ENCODE measurements around the gene MYO1E.

MYO1E gene

GRCh38 chr15:59256482-59256881, 116.2 kb downstream of the MYO1E start:
- DNase-seq, result no peak

DNA sequence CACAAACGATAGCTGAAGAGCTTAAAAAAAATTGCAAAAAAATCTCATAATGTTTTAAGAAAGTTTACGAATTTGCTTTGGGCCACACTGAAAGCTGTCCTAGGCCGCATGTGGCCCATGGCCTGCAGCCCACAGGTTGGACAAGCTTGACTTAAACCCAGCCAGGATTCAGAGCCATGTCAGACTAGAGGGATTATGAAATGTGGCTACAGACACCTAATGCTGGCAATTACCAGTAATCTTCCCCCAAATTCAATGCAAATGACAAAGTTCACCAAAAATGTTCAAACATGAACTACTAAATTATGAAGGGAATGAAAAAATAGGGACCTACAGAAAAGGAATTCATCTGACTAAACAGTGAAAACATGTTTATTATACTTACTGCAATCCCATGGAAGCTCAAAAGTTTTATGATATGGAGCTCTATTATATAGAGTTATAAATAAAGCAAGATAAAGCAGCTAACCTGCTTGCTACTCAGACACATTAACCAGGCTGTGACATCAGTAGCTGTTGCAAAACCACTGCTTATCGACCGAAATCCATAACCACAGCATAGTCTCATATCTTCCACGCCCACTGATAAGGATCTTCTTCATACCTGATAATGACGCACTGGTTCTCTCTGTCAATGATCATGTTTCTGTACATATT, 116.9 kb downstream of the MYO1E start:
- DNase-seq, result no peak

DNA sequence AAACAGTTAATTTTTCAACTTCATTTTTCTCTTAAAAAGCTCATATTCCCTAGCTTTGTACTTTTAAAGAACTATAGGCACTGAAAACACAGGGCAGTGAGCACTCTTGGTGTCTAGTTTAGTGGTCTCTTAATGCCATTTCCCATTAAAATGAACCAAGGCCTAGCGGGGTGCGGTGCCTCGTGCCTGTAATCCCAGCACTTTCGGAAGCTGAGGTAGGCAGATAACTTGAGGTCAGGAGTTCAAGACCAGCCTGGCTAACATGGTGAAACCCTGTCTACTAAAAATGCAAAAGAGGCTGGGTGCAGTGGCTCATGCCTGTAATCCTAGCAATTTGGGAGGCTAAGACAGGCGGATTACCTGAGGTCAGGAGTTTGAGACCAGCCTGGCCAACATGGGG, 120.5 kb downstream of the MYO1E start:
- no peak for DNase-seq

- no peak for DNase-seq
Observed at GRCh38 chr15:59251001-59251845, 121.4 kb downstream of the MYO1E start.

- no peak for DNase-seq
Observed at GRCh38 chr15:59250249-59250648, 122.4 kb downstream of the MYO1E start.

DNA sequence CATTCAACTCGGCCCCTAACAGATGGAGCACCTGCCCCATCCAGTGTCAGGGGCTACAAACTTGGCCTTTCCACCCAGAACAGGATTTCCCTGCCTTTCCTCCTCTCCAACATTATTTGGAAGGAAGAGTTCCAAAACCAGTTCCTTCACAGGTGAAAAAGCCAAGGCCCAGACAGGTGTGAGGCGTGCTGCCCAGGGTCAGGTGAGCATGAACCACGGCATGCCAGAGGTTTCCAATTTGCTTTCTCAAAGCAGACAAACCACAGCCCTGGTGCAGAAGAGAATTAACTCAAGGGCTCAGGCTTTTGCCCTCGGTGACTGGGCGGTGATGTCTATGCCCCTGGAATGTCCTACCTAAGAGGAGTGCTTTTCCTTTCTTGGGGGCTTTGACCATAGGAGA, 122.9 kb downstream of the MYO1E start:
- no peak for DNase-seq

DNA sequence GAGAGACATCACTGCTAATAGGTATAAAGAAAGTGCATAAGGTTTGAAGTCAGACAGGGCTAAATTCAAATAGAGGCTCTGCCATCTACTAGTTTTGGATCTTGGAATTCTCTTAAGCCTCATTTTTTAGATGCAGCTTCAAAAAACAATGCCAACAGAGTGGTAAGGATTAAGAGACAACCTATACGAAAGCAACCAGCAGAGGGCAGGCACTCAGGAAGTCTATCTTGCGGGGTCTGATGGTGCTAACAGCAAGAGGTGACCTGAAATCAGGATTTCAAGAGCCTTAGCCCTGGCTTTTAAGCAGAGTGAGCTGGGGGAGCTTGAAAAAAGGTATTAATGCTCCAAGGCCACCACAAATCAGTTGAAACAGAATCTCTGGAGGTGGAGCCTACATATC, 125.3 kb downstream of the MYO1E start:
- no peak for DNase-seq

DNA sequence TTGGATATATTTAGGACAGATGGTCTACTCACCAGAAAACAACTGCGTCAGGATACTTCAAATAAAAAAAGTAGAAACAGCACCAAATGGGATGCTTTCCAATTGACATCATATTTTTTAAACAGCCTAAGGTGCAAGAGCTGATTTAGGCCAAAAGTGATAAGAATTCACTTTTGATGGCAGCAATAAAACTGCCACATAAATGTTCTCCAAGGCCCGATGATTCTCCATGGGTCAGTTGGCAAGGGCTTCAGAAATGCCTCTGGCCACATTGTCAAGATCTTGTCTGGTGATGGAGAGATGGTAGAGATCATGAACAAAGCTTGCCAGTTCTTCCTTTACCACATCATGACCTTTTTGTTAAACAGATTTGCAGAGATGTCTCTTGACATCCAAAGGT, 127.1 kb downstream of the MYO1E start:
- DNase-seq, result no peak

GRCh38 chr15:59244337-59244736, 128.3 kb downstream of the MYO1E start:
- no peak for DNase-seq

- no peak for DNase-seq
Observed at GRCh38 chr15:59243622-59244021, 129.0 kb downstream of the MYO1E start.

DNA sequence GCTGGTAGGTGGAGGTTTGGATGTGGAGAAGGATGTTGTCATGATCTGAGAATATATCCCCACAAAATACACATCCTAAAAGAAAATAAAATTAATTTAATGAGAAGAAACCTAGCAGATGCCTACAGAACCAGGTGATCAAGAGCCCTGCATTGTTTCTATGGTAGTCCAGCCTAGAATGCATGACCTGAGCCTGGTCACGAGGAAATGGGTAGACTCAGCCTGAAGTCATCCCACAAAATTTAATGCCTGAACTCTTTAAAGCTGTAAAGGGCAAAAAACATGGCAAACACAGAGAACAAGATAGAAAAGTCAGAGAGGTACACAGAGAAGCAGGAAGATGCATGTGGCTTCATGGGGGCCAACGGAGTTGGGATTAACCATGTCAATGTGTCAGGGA, 130.0 kb downstream of the MYO1E start:
- no peak for DNase-seq

DNA sequence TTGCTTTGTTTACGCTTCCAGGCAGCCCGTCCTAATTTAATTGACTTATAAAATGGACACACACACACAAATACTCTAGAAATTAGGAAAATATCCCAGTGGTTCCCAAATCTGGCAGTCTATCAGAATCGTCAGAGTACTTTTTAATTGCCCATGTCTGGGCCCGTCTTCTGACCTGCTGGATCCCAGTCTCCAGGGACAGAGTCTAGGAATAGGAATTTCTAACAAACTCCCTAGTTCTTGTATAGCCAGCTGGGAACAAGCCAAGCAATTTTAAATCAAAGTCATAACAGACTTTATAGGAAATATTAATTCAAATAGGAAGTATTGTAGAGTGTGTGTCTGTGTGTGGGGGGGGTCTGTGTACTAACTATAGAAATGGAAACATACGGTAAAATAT, 132.6 kb downstream of the MYO1E start:
- DNase-seq, result no peak

GRCh38 chr15:59237924-59238331, 134.7 kb downstream of the MYO1E start:
- DNase-seq, result no peak

GRCh38 chr15:59237119-59237855, 135.4 kb downstream of the MYO1E start:
- DNase-seq, result no peak

- DNase-seq, result no peak
Observed at GRCh38 chr15:59236394-59236793, 136.3 kb downstream of the MYO1E start.

- no peak for DNase-seq
Observed at GRCh38 chr15:59232476-59232875, 140.2 kb downstream of the MYO1E start.

DNA sequence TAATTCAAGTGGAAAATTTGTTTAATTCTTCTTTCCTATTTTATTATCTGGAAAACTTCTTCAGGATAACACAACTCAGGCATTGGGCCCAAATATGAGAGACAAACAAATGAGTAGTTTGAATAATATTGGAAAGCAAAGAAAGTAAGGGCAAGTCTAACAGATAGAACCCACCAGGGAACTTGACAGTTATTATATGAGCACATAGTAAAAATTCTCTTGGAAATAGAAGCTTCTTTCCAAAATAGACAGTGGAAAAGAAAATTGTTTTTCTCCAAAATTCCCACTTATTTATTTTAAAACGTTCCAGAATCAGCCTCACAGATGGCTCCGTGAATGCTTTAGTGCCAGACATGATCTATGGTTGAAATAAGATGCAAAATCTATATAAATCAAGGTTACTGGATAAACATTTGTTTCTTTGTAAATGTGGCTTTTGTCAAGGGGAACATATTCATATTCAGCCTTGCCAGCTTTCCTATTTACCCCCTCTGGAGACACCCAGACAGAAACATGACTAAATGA, 142.1 kb downstream of the MYO1E start:
- DNase-seq, result peak; percentile 27

DNA sequence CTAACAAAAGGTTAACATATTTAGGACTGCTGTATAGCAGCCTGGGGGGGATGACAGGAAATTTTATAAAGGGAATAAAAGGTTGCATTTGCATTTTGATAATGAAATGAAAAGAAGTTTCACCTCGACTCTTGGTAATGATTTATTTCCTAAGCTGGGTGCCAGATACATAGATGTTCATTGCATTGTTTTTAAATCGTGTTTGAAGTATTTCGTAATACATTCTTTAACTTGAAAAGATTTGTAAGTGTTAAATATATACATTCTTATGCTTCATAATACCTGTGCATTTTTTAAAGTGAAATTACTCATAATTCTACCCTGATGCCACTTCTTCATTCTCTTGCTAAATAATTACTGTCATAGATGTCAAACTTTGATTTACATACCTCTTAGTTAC, 143.2 kb downstream of the MYO1E start:
- DNase-seq, result no peak

DNA sequence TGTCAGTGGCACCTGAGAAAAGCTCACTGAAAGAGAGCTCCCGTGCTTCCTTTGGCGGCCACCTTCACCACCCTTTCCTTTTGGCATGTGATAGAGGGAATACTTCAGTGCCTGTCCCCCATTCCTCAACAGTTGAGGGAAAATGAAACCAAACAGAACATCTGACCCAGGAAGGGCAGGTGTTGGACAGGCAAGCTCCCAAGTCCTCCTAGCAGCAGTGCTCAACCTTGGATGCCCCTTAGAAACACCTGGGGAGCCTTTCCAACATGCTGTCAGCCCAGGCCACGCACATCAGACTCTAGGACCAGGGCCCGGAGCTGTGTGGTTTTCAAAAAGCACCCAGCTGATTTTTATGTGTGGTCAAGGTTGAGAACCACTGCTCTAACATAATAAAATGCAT, 143.7 kb downstream of the MYO1E start:
- no peak for DNase-seq

DNA sequence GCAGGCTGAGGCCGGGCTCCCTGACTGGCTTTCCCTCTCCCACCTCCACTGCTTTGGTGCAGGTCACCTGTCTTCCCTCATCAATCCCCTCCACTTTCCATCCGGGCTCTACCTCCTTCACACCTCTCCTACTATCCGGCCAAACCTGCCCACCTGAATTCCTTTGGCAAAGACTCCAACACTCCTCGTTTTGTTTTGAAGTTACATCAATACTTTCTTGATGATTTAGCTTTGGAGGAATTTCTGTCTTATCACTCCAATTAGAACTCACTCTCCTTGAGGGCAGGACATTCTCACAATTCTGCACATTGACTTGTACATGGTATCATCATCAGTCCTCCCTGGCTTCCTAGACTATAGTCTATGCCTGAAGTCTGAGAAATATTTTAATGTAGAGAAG, 145.7 kb downstream of the MYO1E start:
- DNase-seq, result no peak

DNA sequence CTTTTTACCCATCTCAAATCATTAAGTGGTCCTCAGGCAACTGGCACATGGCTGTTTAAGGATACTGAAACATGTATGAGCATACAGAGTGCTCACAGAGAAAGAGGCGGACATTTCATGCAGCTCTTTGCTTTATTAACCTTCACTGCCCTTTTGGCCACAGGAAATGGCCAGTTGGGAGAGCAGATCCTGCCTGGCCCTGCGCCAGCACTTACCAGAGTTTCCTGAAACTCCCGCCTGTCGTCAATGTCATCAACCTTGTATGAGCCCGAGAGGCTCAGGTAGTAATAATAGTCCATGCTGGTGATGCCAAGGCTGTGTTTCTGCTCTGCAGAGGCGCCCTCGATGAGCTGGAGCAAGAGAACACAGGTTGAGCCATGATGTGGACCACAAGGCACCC, 148.2 kb downstream of the MYO1E start:
- no peak for DNase-seq

GRCh38 chr15:59223736-59224135, 148.9 kb downstream of the MYO1E start:
- DNase-seq, result no peak

GRCh38 chr15:59222906-59223550, 149.6 kb downstream of the MYO1E start:
- DNase-seq, result no peak

Data from NCI-H2081 treated with DMSO at 0.1 percent for 48 hours (cell line).